Measurements from ENCODE around the gene TBRG1. TPM values are rescaled to one million over a fixed set of nuclear protein-coding genes. Genes with fewer than 3 reads are reported as not detected.

Gene TBRG1
- total and polyA plus RNA-seq, 2 experiments from 2014 or later: 24.8 to 56.6 TPM

- Histone ChIP-seq H3K4me1 (ENCODE audit: insufficient read depth) (no peaks in the 10 kb centered on the region), H3F3A (replicated peaks; ENCODE audit: low read depth) (no peaks in the 10 kb centered on the region), H3K4me3 (no peak overlapping the region), H3K27me3 (ENCODE audit: insufficient read depth) (no peaks in the 10 kb centered on the region), H2AFZ (peak overlapping the region; percentile 74; the same call in 1 of the 2 replicates), H4K20me1 (replicated peaks; ENCODE audit: insufficient read depth) (no peaks in the 10 kb centered on the region), H3K4me2 (no peak overlapping the region), H3K79me2 (replicated peaks; ENCODE audit: insufficient read depth) (no peaks in the 10 kb centered on the region), H3K9me2 (ENCODE audit: insufficient read depth) (0 out of 2 replicates have a peak, but pooled peaks cover 4% of the 10 kb centered on the region), H3K27ac (ENCODE audit: low read depth) (no peak overlapping the region), H3K36me3 (ENCODE audit: insufficient read depth) (no peaks in the 10 kb centered on the region)
- Mint-ChIP-seq H3K27me3 (ENCODE audit: insufficient read depth, low read depth, poor library complexity) (no peaks in the 10 kb centered on the region), H3K9me3 (no peaks in the 10 kb centered on the region), H3K4me3 (no peak overlapping the region), H3K27ac (no peak overlapping the region), H3K36me3 (ENCODE audit: low read depth) (no peaks in the 10 kb centered on the region), H3K4me1 (peaks cover 12% of the 10 kb centered on the region; the same call in 2 of the 3 replicates)
- ATAC-seq (no peak), DNase-seq (ENCODE audit: low spot score) (no peak)
- TF ChIP-seq CREB1 (CRISPR knock-in tag; IDR thresholded peaks at IDR 0.05; ENCODE audit: low read depth) (no peak), EZH2 (IDR thresholded peaks at IDR 0.05; ENCODE audit: low read depth, unreplicated experiment) (no peak), STAT1 (IDR thresholded peaks at IDR 0.05; ENCODE audit: unreplicated experiment) (no peak), ZNF331 (CRISPR knock-in tag; IDR thresholded peaks at IDR 0.05; ENCODE audit: low read depth) (no peak), JUNB (IDR thresholded peaks at IDR 0.05; ENCODE audit: unreplicated experiment) (no peak), EZH2phosphoT487 (IDR thresholded peaks at IDR 0.05; ENCODE audit: unreplicated experiment) (no peak), POLR2AphosphoS5 (IDR thresholded peaks at IDR 0.05; ENCODE audit: low read depth) (no peak), NANOG (IDR thresholded peaks at IDR 0.05; ENCODE audit: borderline replicate concordance) (no peak), ZNF114 (CRISPR knock-in tag; IDR thresholded peaks at IDR 0.05) (no peak), CTCF (conservative IDR thresholded peaks at IDR 0.05; ENCODE audit: low read depth in 2 of 2) (no peak)
- TF ChIP-seq, protein P1, sequence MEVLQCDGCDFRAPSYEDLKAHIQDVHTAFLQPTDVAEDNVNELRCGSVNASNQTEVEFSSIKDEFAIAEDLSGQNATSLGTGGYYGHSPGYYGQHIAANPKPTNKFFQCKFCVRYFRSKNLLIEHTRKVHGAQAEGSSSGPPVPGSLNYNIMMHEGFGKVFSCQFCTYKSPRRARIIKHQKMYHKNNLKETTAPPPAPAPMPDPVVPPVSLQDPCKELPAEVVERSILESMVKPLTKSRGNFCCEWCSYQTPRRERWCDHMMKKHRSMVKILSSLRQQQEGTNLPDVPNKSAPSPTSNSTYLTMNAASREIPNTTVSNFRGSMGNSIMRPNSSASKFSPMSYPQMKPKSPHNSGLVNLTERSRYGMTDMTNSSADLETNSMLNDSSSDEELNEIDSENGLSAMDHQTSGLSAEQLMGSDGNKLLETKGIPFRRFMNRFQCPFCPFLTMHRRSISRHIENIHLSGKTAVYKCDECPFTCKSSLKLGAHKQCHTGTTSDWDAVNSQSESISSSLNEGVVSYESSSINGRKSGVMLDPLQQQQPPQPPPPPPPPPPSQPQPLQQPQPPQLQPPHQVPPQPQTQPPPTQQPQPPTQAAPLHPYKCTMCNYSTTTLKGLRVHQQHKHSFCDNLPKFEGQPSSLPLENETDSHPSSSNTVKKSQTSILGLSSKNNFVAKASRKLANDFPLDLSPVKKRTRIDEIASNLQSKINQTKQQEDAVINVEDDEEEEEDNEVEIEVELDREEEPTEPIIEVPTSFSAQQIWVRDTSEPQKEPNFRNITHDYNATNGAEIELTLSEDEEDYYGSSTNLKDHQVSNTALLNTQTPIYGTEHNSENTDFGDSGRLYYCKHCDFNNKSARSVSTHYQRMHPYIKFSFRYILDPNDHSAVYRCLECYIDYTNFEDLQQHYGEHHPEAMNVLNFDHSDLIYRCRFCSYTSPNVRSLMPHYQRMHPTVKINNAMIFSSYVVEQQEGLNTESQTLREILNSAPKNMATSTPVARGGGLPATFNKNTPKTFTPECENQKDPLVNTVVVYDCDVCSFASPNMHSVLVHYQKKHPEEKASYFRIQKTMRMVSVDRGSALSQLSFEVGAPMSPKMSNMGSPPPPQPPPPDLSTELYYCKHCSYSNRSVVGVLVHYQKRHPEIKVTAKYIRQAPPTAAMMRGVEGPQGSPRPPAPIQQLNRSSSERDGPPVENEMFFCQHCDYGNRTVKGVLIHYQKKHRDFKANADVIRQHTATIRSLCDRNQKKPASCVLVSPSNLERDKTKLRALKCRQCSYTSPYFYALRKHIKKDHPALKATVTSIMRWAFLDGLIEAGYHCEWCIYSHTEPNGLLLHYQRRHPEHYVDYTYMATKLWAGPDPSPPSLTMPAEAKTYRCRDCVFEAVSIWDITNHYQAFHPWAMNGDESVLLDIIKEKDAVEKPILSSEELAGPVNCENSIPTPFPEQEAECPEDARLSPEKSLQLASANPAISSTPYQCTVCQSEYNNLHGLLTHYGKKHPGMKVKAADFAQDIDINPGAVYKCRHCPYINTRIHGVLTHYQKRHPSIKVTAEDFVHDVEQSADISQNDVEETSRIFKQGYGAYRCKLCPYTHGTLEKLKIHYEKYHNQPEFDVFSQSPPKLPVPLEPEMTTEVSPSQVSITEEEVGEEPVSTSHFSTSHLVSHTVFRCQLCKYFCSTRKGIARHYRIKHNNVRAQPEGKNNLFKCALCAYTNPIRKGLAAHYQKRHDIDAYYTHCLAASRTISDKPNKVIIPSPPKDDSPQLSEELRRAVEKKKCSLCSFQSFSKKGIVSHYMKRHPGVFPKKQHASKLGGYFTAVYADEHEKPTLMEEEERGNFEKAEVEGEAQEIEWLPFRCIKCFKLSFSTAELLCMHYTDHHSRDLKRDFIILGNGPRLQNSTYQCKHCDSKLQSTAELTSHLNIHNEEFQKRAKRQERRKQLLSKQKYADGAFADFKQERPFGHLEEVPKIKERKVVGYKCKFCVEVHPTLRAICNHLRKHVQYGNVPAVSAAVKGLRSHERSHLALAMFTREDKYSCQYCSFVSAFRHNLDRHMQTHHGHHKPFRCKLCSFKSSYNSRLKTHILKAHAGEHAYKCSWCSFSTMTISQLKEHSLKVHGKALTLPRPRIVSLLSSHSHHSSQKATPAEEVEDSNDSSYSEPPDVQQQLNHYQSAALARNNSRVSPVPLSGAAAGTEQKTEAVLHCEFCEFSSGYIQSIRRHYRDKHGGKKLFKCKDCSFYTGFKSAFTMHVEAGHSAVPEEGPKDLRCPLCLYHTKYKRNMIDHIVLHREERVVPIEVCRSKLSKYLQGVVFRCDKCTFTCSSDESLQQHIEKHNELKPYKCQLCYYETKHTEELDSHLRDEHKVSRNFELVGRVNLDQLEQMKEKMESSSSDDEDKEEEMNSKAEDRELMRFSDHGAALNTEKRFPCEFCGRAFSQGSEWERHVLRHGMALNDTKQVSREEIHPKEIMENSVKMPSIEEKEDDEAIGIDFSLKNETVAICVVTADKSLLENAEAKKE (CRISPR knock-in tag; IDR thresholded peaks at IDR 0.05): no peak
- TF ChIP-seq, protein P2, sequence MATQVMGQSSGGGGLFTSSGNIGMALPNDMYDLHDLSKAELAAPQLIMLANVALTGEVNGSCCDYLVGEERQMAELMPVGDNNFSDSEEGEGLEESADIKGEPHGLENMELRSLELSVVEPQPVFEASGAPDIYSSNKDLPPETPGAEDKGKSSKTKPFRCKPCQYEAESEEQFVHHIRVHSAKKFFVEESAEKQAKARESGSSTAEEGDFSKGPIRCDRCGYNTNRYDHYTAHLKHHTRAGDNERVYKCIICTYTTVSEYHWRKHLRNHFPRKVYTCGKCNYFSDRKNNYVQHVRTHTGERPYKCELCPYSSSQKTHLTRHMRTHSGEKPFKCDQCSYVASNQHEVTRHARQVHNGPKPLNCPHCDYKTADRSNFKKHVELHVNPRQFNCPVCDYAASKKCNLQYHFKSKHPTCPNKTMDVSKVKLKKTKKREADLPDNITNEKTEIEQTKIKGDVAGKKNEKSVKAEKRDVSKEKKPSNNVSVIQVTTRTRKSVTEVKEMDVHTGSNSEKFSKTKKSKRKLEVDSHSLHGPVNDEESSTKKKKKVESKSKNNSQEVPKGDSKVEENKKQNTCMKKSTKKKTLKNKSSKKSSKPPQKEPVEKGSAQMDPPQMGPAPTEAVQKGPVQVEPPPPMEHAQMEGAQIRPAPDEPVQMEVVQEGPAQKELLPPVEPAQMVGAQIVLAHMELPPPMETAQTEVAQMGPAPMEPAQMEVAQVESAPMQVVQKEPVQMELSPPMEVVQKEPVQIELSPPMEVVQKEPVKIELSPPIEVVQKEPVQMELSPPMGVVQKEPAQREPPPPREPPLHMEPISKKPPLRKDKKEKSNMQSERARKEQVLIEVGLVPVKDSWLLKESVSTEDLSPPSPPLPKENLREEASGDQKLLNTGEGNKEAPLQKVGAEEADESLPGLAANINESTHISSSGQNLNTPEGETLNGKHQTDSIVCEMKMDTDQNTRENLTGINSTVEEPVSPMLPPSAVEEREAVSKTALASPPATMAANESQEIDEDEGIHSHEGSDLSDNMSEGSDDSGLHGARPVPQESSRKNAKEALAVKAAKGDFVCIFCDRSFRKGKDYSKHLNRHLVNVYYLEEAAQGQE (IDR thresholded peaks at IDR 0.05; ENCODE audit: unreplicated experiment): no peak
- TF ChIP-seq, protein P3, sequence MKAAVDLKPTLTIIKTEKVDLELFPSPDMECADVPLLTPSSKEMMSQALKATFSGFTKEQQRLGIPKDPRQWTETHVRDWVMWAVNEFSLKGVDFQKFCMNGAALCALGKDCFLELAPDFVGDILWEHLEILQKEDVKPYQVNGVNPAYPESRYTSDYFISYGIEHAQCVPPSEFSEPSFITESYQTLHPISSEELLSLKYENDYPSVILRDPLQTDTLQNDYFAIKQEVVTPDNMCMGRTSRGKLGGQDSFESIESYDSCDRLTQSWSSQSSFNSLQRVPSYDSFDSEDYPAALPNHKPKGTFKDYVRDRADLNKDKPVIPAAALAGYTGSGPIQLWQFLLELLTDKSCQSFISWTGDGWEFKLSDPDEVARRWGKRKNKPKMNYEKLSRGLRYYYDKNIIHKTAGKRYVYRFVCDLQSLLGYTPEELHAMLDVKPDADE (IDR thresholded peaks at IDR 0.05): no peak
Observed at GRCh38 chr11:124582565-124582964, 40.1 kb upstream of the TBRG1 start.

Measured in GM23338 (cell line).